ENCODE data around the gene ZNF668.
"Not testable (repeated sequence)": the region's sequence is repeated elsewhere in the genome, so short reads cannot be mapped to it uniquely, and the experiment has no call there.

DNA sequence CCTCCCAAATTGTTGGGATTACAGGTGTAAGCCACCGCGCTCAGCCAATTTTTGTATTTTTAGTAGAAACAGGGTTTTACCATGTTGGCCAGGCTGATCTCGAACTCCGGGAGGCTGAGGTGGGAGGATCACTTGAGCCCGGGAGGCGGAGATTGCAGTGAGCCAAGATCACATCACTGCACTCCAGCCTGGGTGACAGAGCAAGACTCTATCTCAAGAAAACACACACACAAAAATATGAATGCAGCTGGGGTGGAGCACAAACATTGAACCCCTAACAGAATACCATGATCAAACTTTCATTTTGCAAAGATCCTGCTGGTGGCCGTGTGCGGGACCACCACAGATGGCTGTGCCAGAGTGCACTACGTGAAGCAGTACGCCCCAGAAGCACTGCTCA lies 56.3 kb downstream of the ZNF668 start:
- TF ChIP-seq, protein P1, sequence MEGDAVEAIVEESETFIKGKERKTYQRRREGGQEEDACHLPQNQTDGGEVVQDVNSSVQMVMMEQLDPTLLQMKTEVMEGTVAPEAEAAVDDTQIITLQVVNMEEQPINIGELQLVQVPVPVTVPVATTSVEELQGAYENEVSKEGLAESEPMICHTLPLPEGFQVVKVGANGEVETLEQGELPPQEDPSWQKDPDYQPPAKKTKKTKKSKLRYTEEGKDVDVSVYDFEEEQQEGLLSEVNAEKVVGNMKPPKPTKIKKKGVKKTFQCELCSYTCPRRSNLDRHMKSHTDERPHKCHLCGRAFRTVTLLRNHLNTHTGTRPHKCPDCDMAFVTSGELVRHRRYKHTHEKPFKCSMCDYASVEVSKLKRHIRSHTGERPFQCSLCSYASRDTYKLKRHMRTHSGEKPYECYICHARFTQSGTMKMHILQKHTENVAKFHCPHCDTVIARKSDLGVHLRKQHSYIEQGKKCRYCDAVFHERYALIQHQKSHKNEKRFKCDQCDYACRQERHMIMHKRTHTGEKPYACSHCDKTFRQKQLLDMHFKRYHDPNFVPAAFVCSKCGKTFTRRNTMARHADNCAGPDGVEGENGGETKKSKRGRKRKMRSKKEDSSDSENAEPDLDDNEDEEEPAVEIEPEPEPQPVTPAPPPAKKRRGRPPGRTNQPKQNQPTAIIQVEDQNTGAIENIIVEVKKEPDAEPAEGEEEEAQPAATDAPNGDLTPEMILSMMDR (IDR thresholded peaks at IDR 0.05) = not testable (repeated sequence)
- TF ChIP-seq POLR2AphosphoS5 (IDR thresholded peaks at IDR 0.05; ENCODE audit: insufficient read depth in 1 of 2, low read depth in 1 of 2) = not testable (repeated sequence)
